PFSK-1 (cell line): ENCODE data around the gene VAT1L.

ENCODE experiments used
- POLR2AphosphoS5 ChIP-seq: IDR thresholded peaks from 2 replicates; pipeline ENCODE4 v1.6.1; 2012; ENCODE audit warnings: low read depth, mild to moderate bottlenecking, control low read depth, low read length, moderate library complexity
- SIN3A ChIP-seq: IDR thresholded peaks from 2 replicates; pipeline ENCODE4 v1.6.1; 2012; ENCODE audit warnings: mild to moderate bottlenecking, low read length, moderate library complexity, borderline replicate concordance; ENCODE audit not compliant: insufficient read depth
- TAF1 ChIP-seq: IDR thresholded peaks from 2 replicates; pipeline ENCODE4 v1.6.1; 2012; ENCODE audit warnings: low read length, control low read depth, borderline replicate concordance; ENCODE audit not compliant: insufficient read depth

DNA sequence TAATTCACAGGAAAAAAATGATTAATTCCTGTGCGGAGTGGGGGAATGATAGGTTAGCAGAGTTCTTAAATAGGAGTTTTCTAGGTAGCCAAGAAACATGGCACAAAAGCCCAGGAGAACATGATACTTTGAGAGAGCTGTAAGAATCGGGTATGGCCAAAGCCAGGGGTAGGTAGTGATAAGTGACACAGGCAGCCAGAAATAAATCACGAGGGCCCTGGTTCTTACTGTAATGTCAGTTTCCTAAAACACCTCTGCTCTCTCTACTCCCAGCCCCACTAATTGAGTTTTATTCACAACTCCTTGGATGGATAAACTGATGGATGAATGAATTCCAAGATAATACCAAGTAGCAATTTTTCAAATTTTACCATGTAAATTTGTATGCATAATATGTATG lies 54.1 kb downstream of the VAT1L start:
- no peak for TF ChIP-seq TAF1
- TF ChIP-seq POLR2AphosphoS5, result no peak
- TF ChIP-seq SIN3A, result no peak
